Stimulated activated CD4-positive, alpha-beta T cell treated with anti-CD3 and anti-CD28 coated beads, Interleukin-12 subunit alpha, Interleukin-12 subunit beta, amount 100 ng/mL, for 4 hours (primary cell): ENCODE results near the gene AGPAT2.
"Not testable (repeated sequence)": the region's sequence is repeated elsewhere in the genome, so short reads cannot be mapped to it uniquely, and the experiment has no call there.

Source experiments
- DNase-seq: peaks from one replicate; pipeline ENCODE4 v3.0.0-alpha.2; 2020

The AGPAT2 gene

GRCh38 chr9:136720251-136720897, 33.1 kb upstream of the AGPAT2 start:
- no peak for DNase-seq

GRCh38 chr9:136719195-136719880, 32.1 kb upstream of the AGPAT2 start:
- DNase-seq = no peak

GRCh38 chr9:136718345-136719194, 31.3 kb upstream of the AGPAT2 start:
- no peak for DNase-seq

DNA sequence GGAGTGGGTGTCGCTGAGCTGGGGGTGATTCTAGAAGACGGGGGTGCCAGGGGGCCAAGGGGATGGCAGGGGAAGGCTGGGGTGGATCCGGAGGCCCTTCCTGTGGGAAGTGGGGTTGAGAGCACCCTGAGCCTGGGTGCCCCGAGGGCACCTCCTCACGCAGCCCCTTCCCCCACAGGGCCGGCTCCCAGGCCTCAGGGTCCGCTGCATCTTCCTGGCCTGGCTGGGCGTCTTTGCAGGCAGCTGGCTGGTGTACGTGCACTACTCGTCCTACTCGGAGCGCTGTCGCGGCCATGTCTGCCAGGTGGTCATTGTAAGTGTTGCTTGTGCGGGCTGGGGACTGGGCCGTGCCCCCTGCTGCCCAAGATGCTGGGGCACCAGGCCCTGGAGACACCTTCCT, 30.1 kb upstream of the AGPAT2 start:
- no peak for DNase-seq

DNA sequence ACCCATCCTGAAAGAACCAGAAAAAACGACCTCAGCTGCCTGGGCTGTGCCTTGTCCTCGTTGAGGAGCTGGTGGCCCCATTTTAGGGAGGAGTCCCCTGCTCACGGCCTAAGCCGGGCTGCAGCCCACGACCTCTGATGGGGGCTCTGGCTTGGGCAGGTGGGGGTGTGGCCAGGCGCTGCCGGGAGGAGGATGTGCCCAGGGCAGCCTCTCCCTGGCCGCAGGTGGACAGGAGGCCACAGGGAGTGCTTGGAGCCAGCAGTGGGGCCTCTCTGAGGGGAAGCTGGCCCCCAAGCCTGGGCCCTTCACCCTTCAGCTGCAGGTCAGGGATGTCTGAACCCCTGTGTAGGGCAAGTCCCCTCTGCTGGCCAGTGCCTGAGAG, 27.6 kb upstream of the AGPAT2 start:
- no peak for DNase-seq

GRCh38 chr9:136714096-136714892, 27.0 kb upstream of the AGPAT2 start:
- DNase-seq = no peak

DNA sequence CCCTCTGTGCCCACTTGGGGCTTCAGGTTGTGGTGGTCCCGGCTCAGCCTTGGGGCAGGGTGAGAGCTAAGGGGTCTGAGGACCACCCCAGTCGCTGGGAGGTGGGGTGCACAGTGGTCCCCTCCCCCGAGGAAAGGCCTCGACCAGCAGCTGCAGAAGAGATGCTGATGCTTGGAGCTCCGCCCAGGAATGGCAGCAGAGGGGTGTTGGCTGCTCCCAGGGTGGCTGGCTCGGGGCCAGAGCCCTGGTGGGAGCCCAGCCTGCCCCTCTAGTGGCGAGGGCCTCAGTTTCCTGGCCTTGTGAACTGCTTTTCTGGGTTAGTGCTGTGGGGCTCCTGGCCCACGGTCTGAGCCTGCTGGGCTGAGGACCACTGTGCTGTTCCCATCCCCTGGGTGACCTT, 26.3 kb upstream of the AGPAT2 start:
- DNase-seq = no peak

GRCh38 chr9:136712690-136713544, 25.7 kb upstream of the AGPAT2 start:
- no peak for DNase-seq

DNA sequence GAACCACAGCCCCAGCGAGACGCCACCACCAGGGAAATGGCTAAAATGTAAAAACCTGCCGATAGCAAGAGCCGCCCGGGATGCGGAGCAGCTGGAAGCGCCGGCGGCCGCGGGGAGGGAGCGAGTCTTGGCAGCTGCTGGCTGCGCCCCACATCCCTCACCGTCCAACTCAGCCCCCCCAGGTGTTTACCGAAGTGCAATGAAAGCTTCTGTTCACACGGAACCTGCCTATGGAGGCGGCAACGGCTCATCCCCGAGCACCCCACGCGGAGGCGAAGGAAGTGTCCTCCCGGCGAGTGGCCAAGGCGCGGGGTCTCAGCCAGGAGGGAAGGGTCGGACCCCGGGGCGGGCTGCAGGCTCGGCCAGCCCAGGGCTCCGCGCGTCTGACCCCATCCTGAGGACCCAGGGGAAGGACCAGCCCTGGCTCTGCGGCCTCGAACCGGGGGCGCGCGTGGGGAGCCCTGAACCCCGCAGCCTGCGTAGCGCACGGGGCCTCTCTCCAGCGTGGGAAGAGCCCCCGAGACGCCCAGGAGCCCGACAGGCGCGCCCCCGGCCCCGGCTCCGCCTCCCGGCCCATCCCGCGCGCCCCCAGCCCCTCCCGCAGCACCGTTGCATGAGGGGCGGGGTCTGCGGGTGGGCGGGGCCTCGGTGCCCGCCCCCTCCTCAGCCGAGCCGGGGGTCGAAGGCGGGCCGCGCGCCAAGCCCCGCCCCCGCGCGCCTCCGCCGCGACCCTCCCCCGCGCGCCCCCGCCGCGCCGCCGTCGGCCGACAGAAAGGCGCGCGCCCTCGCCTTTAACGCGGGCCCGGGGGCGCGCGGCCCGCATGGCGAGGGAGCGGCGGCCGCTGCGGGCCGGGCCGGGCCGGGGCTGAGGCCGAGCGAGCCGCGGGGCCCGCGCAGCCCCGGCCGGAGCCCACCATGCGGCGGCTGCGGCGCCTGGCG, 24.8 kb upstream of the AGPAT2 start, which contains the start of gene DIPK1B:
TSS of gene DIPK1B (plus strand) at position 822 of the 939 bp plus-strand sequence. CDS start at position 916, 94 bp downstream.
- DNase-seq = no peak

GRCh38 chr9:136711219-136711648, 24.0 kb upstream of the AGPAT2 start:
- DNase-seq = not testable (repeated sequence)

DNA sequence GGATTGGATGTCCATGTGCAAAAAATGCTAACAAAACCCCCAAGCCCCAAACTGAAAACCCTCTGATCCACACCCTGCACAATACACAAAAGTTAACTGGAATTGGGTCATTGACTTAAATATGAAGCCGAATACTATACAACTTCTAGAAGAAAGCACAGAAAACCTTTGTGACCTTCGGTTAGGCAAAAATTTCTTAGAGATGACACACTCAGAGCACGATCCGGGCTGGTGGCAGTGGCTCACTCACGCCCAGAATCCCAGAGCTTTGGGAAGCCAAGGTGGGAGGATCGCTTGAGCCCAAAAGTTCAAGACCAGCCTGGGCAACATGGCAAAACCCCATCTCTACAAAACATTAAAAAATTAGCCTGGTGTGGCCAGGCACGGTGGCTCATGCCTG, 23.3 kb upstream of the AGPAT2 start:
- DNase-seq = no peak

- no peak for DNase-seq
Measured at GRCh38 chr9:136709454-136710109, 22.3 kb upstream of the AGPAT2 start.

DNA sequence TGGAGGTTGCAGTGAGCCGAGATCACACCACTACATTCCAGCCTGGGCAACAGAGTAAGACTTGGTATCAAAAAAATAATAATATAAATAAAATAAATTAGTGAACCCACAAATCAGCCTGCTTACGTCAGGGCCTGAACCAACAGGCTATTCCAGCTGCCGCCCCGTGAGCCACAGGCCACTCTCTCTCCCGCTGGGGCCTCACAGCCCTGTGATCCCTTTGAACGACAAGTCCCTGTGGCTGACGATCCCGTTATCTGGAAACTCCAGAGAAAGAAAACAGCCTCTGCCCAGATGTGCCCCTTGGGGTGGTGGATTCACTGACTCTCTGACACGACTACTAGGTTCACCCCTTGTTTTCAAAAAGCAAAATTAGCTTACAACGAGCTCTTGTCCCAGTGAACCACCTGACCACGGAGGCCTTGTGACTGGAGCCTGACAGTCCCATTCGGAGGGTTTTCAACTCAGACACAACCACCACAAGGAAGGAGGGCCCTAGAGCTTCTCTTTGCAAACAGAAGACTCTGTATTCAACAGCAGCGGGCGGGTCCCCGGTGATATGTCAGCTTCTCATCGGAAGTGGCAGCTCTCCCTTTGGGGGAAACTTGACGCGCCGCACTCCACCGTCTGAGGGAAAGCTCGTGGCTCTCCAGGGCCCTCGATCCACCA, 20.7 kb upstream of the AGPAT2 start:
- no peak for DNase-seq

- no peak for DNase-seq
Measured at GRCh38 chr9:136707011-136707410, 19.8 kb upstream of the AGPAT2 start.

DNA sequence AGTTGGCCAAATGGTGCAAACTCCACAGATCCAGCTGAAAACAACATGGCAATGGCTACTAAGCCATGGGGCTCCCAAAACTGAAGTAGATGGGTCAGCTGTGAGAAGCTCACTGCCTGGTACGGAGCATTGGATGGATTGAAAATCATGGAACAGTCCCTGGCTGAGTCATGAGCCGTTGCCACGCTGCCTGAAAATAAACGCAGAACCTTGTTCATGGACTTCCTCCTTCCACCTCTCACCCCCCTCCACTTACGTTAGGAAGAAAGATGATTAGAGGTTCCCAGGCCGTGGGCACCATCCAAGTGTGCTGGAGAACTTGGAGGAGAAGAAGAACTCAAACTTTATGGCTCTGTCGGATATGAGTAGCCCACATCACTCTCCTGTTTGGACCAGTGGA, 18.3 kb upstream of the AGPAT2 start:
- DNase-seq = no peak

DNA sequence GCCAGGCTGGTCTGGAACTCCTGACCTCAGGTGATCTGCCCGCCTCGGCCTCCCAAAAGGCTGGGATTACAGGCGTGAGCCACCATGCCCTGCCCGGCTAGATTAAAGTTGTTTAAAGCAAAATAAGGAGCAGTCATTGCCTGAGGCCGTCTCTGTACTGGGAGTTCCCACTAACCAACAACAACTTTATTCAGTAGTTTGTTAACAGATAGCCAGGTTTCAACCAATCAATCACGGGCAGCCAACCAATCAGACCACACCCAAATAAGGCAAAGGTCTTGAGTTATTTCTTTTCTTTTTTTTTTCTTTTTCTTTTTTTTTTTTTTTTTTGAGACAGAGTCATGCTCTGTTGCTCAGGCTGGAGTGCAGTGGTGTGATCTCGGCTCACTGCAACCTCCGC, 17.5 kb upstream of the AGPAT2 start:
- not testable (repeated sequence) for DNase-seq

GRCh38 chr9:136703276-136703860, 16.1 kb upstream of the AGPAT2 start:
- DNase-seq = no peak

GRCh38 chr9:136701668-136702053, 14.4 kb upstream of the AGPAT2 start:
- DNase-seq = no peak
